GM12878 (cell line): ENCODE data around the gene CPT2. TPM values are rescaled to one million over a fixed set of nuclear protein-coding genes. Genes with fewer than 3 reads are reported as not detected.

Experiments used
- BACH1 ChIP-seq: fragments of 450-650 bp; IDR thresholded peaks from 2 replicates; pipeline ENCODE4 v1.6.1; 2017; ENCODE audit warnings: mild to moderate bottlenecking, borderline replicate concordance
- BHLHE40 ChIP-seq, 2 experiments: fragments of 450-650 bp in 1 of 2; IDR thresholded peaks; 2 replicates each; pipeline ENCODE4 v1.6.1; 2011 to 2017; ENCODE audit warnings: low read depth in 2 of 2, borderline replicate concordance in 1 of 2, improper control_type of control experiment in 1 of 2, low read length in 1 of 2, mild to moderate bottlenecking in 1 of 2
- CREM ChIP-seq: IDR thresholded peaks from 2 replicates; pipeline ENCODE4 v1.6.1; 2014; ENCODE audit warnings: antibody characterized with exemption, low read depth
- ELK1 ChIP-seq: IDR thresholded peaks from 2 replicates; pipeline ENCODE4 v1.6.1; 2012; ENCODE audit warnings: low read depth, low read length, improper control_type of control experiment
- GATAD2B ChIP-seq: fragments of 450-650 bp; conservative IDR thresholded peaks from 2 replicates; pipeline ENCODE4 v1.6.1; 2017; ENCODE audit warnings: low read depth, mild to moderate bottlenecking, moderate library complexity
- HDAC6 ChIP-seq: fragments of 200-600 bp; sonication (generic); IDR thresholded peaks from one replicate; pipeline ENCODE4 v1.8.0; 2017; ENCODE audit warnings: antibody characterized with exemption; ENCODE audit not compliant: unreplicated experiment
- LARP7 ChIP-seq: fragments of 450-650 bp; IDR thresholded peaks from 2 replicates; pipeline ENCODE4 v1.6.1; 2017; ENCODE audit warnings: mild to moderate bottlenecking
- MTA2 ChIP-seq: fragments of 450-650 bp; IDR thresholded peaks from 2 replicates; pipeline ENCODE4 v1.6.1; 2016; ENCODE audit warnings: low read depth, mild to moderate bottlenecking, moderate library complexity
- MXI1 ChIP-seq: fragments of 150-350 bp; IDR thresholded peaks from 2 replicates; pipeline ENCODE4 v1.6.1; 2011; ENCODE audit warnings: low read depth, mild to moderate bottlenecking, inconsistent platforms, low read length, improper control_type of control experiment
- NBN ChIP-seq: fragments of 450-650 bp; IDR thresholded peaks from 2 replicates; pipeline ENCODE4 v1.6.1; 2016
- NFYB ChIP-seq: IDR thresholded peaks from 2 replicates; pipeline ENCODE4 v1.6.1; 2011; ENCODE audit warnings: low read depth, mild to moderate bottlenecking, low read length, improper control_type of control experiment, moderate library complexity; ENCODE audit not compliant: insufficient read depth
- NKRF ChIP-seq: fragments of 450-650 bp; conservative IDR thresholded peaks from 2 replicates; pipeline ENCODE4 v1.6.1; 2017; ENCODE audit warnings: mild to moderate bottlenecking, moderate library complexity
- NR2F1 ChIP-seq: fragments of 450-650 bp; conservative IDR thresholded peaks from 2 replicates; pipeline ENCODE4 v1.6.1; 2017; ENCODE audit warnings: mild to moderate bottlenecking
- POU2F2 ChIP-seq: IDR thresholded peaks from 3 replicates; pipeline ENCODE4 v1.6.1; 2011; ENCODE audit warnings: low read depth, mild to moderate bottlenecking, low read length, borderline replicate concordance
- PRDM15 ChIP-seq: fragments of 450-650 bp; formaldehyde crosslinking; IDR thresholded peaks from 2 replicates; pipeline ENCODE4 v1.4.0; 2020; ENCODE audit warnings: mild to moderate bottlenecking, moderate library complexity
- RUNX3 ChIP-seq: IDR thresholded peaks from 2 replicates; pipeline ENCODE4 v1.6.1; 2012; ENCODE audit warnings: low read length, inconsistent platforms
- TAF1 ChIP-seq: IDR thresholded peaks from 2 replicates; pipeline ENCODE4 v1.6.1; 2011; ENCODE audit warnings: mild to moderate bottlenecking, low read depth, low read length, borderline replicate concordance
- ZBED1 ChIP-seq: IDR thresholded peaks from 2 replicates; pipeline ENCODE4 v1.6.1; 2016; ENCODE audit warnings: borderline replicate concordance
- polyA plus RNA-seq, 11 experiments: library from polyadenylated mRNA; depleted of rRNA in 4 of 11; unstranded in 6 of 11; stranded (reverse) in 5 of 11; fragments of >200 nt; fragmentation: Nextera tagmentation in 4 of 11; fragmentation: Illumina TruSeq in 1 of 11; extraction: Ambion mirVana in 4 of 11; extraction: Trizol in 1 of 11; gene quantifications; 1 replicate in 1 of 11; 2 replicates in 10 of 11; pipeline versions ENCODE4 v1.2.1 to v1.2.3, GENCODE V29; 2011 to 2016; ENCODE audit warnings: inconsistent platforms in 2 of 11, missing spikeins in 2 of 11, low read depth in 1 of 11
- total RNA-seq, 4 experiments: library from RNA; depleted of rRNA in 3 of 4; stranded (reverse); fragments of >200 nt in 3 of 4; fragmentation: Illumina TruSeq in 1 of 4; extraction: Trizol in 1 of 4; gene quantifications; 2 replicates each; pipeline versions ENCODE4 v1.2.1 to v1.2.3, GENCODE V29; 2013 to 2021
- TF ChIP-seq, protein P1 (sequence below): fragments of 450-650 bp; IDR thresholded peaks from 2 replicates; pipeline ENCODE4 v1.6.1; 2016; ENCODE audit warnings: mild to moderate bottlenecking, moderate library complexity, borderline replicate concordance

Gene CPT2
- total and polyA plus RNA-seq, 10 of the 15 experiments (the other 5 are each of a cell fraction or from before 2014, with no cell fraction given) = 10.1 to 36.2 (median 26.3) TPM

- TF ChIP-seq NBN (no peak), MTA2 (no peak), RUNX3 (peak; percentile 57; the same call in 1 of the 2 replicates), BACH1 (peak; percentile 91), BHLHE40 (IDR thresholded peaks at IDR 0.05; ENCODE audit: borderline replicate concordance in 1 of 2, low read depth in 2 of 2, low read length in 1 of 2) (peak; percentile 23 to 50; a peak in 3 of 4 replicates), MXI1 (peak; percentile 59; the same call in 1 of the 2 replicates), TAF1 (peak; percentile 90), LARP7 (peak; percentile 99), PRDM15 (CRISPR knock-in tag) (no peak), GATAD2B (peak; percentile 96), NFYB (no peak), NR2F1 (peak; percentile 53), HDAC6 (no peak), ELK1 (peak; percentile 95), POU2F2 (peak; percentile 70; the same call in 1 of the 3 replicates), CREM (0 out of 2 replicates have a peak, but pooled peaks have one; percentile 5), ZBED1 (no peak), NKRF (peak; percentile 91)
- TF ChIP-seq, protein P1, sequence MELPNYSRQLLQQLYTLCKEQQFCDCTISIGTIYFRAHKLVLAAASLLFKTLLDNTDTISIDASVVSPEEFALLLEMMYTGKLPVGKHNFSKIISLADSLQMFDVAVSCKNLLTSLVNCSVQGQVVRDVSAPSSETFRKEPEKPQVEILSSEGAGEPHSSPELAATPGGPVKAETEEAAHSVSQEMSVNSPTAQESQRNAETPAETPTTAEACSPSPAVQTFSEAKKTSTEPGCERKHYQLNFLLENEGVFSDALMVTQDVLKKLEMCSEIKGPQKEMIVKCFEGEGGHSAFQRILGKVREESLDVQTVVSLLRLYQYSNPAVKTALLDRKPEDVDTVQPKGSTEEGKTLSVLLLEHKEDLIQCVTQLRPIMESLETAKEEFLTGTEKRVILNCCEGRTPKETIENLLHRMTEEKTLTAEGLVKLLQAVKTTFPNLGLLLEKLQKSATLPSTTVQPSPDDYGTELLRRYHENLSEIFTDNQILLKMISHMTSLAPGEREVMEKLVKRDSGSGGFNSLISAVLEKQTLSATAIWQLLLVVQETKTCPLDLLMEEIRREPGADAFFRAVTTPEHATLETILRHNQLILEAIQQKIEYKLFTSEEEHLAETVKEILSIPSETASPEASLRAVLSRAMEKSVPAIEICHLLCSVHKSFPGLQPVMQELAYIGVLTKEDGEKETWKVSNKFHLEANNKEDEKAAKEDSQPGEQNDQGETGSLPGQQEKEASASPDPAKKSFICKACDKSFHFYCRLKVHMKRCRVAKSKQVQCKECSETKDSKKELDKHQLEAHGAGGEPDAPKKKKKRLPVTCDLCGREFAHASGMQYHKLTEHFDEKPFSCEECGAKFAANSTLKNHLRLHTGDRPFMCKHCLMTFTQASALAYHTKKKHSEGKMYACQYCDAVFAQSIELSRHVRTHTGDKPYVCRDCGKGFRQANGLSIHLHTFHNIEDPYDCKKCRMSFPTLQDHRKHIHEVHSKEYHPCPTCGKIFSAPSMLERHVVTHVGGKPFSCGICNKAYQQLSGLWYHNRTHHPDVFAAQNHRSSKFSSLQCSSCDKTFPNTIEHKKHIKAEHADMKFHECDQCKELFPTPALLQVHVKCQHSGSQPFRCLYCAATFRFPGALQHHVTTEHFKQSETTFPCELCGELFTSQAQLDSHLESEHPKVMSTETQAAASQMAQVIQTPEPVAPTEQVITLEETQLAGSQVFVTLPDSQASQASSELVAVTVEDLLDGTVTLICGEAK = peak; percentile 68; the same call in 1 of the 2 replicates
Observed at GRCh38 chr1:53196485-53197290, at the start of gene CPT2 (continued).
